Mucosa of descending colon (tissue), 3 donors: ENCODE results near the gene S1PR3. TPM values are rescaled to one million over a fixed set of nuclear protein-coding genes. Genes with fewer than 3 reads are reported as not detected.

Experiments
- ATAC-seq: fragments of 200-7000 bp; cut with Tn5 transposase; one replicate; pipeline ENCODE4 v1.9.1; 2020; ENCODE audit warnings: mild to moderate bottlenecking, moderate library complexity
- DNase-seq, 3 donors: peaks; one replicate each; pipeline ENCODE4 v3.0.0-alpha.2; 2020
- H3K36me3 ChIP-seq: fragments of 200-600 bp; one replicate; pipeline ENCODE4 v1.8.0; 2021; ENCODE audit warnings: low read depth, mild to moderate bottlenecking
- H3K4me1 ChIP-seq: fragments of 200-600 bp; one replicate; pipeline ENCODE4 v1.8.0; 2021; ENCODE audit warnings: low read depth, mild to moderate bottlenecking
- H3K4me3 ChIP-seq: fragments of 200-600 bp; one replicate; pipeline ENCODE4 v1.8.0; 2021; ENCODE audit warnings: mild to moderate bottlenecking
- H3K9me3 ChIP-seq: fragments of 200-600 bp; one replicate; pipeline ENCODE4 v1.8.0; 2021; ENCODE audit warnings: mild to moderate bottlenecking
- intact Hi-C, 2 donors: fragments of 100-400 bp; cut with DNase I in 1 of 2; cut with micrococcal nuclease in 1 of 2; formaldehyde crosslinking; loops; one replicate each; pipeline versions ENCODE4 v1.11.0 to v1.11.1; 2022; cut with DNase I, micrococcal nuclease
- total RNA-seq, 3 donors: library from RNA; stranded (reverse); fragmentation: NEBNext Ultra II Directional in 2 of 3; extraction: Animal tissue kit (Norgen Biotek cat#: 25700) in 2 of 3; gene quantifications; one replicate each; pipeline versions ENCODE4 v1.2.1 to v1.2.4, GENCODE V29; 2021 to 2023
- TF ChIP-seq, protein P1 (sequence below): fragments of 200-600 bp; IDR thresholded peaks from one replicate; pipeline ENCODE4 v1.8.0; 2022; ENCODE audit warnings: antibody characterized with exemption, mild to moderate bottlenecking
- donor health status: DM: no; HTN: no; CAD: no; lungs with moderate emphysema.
- donor health status: DM: no; HTN: no; CAD: no.
- donor health status: DM: no; HTN: yes; CAD: no.

S1PR3 gene
- total RNA-seq, 3 donors from 2014 or later: 0.87 to 12.2 (median 3.0) TPM

DNA sequence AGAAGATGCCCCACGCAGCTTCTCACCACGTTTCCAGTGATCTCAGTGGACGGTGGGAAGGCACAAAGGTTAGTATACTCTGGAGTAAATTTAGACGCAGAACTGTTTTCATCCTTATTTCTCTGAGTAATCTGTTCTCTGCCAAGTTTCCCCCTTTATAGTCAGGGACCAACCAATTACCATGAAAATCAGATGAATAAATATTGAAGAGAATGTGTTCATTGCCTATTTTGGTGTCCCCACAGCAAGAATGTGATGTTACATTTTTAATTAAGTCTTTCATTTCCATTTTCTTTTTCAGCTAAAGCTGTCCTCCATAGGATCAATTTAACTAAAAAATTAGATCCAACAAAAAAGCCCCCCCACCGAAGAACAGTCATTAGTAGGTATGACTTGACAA lies 41.4 kb downstream of the S1PR3 start:
- no peak overlapping the region for H3K4me3 ChIP-seq
- no peaks in the 10 kb centered on the region for H3K36me3 ChIP-seq
- intact Hi-C loops: no loop called here
- TF ChIP-seq, protein P1, sequence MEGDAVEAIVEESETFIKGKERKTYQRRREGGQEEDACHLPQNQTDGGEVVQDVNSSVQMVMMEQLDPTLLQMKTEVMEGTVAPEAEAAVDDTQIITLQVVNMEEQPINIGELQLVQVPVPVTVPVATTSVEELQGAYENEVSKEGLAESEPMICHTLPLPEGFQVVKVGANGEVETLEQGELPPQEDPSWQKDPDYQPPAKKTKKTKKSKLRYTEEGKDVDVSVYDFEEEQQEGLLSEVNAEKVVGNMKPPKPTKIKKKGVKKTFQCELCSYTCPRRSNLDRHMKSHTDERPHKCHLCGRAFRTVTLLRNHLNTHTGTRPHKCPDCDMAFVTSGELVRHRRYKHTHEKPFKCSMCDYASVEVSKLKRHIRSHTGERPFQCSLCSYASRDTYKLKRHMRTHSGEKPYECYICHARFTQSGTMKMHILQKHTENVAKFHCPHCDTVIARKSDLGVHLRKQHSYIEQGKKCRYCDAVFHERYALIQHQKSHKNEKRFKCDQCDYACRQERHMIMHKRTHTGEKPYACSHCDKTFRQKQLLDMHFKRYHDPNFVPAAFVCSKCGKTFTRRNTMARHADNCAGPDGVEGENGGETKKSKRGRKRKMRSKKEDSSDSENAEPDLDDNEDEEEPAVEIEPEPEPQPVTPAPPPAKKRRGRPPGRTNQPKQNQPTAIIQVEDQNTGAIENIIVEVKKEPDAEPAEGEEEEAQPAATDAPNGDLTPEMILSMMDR: no peak
- peaks cover 14% of the 10 kb centered on the region for H3K9me3 ChIP-seq
- no peak for ATAC-seq
- no peaks in the 10 kb centered on the region for H3K4me1 ChIP-seq
- DNase-seq: no peak

DNA sequence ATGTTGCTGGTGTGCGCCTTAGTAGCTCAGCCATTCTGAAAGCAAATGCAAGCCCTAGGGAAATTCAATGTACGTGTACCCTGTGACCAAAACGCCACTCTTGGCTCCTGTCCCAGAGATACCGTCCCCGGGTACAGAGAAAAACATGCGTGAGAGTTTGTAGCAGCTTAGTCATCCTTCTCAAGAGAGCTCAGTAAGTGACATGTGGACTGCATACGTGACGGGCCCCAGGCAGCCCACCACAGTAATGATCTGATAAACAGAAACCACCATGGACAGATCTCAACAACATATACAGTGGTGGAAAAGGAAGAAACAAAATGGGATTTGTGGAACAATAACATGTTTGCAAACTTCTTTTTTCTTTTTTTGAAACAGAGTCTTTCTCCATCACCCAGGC lies 45.1 kb downstream of the S1PR3 start:
- Histone ChIP-seq H3K36me3 (no peaks in the 10 kb centered on the region), H3K4me3 (no peak overlapping the region), H3K9me3 (no peaks in the 10 kb centered on the region), H3K4me1 (no peaks in the 10 kb centered on the region)
- no peak for ATAC-seq
- DNase-seq: no peak
- intact Hi-C loops: no loop called here
- TF ChIP-seq, protein P1: no peak

DNA sequence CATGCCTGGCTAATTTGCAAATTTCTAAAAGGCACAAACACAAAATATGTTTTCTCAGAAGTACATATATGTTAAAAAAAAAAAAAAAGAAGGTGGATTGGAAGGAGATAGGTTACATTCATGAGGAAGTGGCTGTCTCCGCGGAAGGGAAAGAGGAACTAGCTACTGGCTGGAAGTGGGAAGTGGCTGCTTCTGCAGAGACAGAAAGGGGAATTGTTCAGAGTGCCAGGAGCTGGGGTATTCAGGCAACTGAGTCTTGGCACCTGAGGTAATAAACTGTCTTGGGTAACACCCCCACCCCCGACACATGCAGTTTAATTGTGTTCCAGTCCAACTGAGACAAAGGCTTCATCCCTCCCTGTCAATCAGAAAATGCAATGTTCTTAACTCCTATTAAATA lies 45.6 kb downstream of the S1PR3 start:
- no peak for ATAC-seq

DNA sequence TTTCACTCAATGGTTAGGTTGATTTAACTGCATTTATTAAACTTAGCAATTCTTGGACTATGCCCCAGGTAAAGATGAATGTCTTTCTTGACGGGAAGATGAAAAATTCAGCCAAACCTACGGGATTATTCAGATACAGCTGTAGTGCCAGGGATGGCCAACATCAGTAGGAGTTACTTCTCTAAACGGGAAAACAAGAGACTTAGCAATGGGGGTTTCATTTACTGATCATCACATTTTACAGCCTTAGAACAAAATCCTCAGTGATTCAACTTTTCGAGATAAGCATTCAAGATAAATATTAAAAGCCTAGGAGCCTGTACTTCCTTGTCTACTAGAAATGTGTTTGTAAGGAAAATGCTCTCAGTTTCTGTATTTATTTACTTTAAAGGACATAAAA lies 46.1 kb downstream of the S1PR3 start:
- ATAC-seq: no peak
- Histone ChIP-seq H3K4me1 (no peaks in the 10 kb centered on the region), H3K36me3 (no peaks in the 10 kb centered on the region), H3K4me3 (no peak overlapping the region), H3K9me3 (no peaks in the 10 kb centered on the region)
- TF ChIP-seq, protein P1: no peak
- intact Hi-C loops: no loop called here
- DNase-seq: no peak

More for the DNA sequence above, 45.6 kb downstream of the S1PR3 start:
- TF ChIP-seq, protein P1: no peak
- Histone ChIP-seq H3K4me3 (no peak overlapping the region), H3K4me1 (no peaks in the 10 kb centered on the region), H3K9me3 (no peaks in the 10 kb centered on the region), H3K36me3 (no peaks in the 10 kb centered on the region)
- intact Hi-C loops: no loop called here
- DNase-seq: no peak

DNA sequence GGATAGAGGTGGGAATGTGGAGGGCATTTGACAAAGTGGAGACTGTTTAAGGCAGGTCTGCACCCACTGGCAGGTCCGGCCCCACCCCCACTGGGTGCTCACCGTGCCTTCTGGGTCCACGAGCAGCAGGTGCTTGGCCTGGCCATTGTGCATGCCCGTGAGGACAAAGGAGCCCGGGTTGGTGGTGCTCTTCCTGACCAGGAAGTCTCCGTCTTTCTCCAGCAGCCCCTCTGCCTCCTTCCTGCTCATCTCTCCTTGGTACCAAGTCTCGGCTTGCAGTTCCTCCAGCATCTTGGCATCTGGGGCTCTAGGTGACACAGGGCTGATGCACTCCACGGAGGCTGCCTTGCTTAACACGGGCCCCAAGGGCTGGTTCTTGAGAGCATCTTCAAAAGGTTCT lies 46.6 kb downstream of the S1PR3 start:
- no peaks in the 10 kb centered on the region for H3K9me3 ChIP-seq
- no peak overlapping the region for H3K4me3 ChIP-seq
- intact Hi-C loops: no loop called here
- no peak for ATAC-seq
- DNase-seq: no peak
- no peaks in the 10 kb centered on the region for H3K36me3 ChIP-seq
- H3K4me1 ChIP-seq: no peaks in the 10 kb centered on the region
- TF ChIP-seq, protein P1: no peak
